ENCODE results near the gene EREG. TPM values are rescaled to one million over a fixed set of nuclear protein-coding genes. Genes with fewer than 3 reads are reported as not detected.
A peak's percentile ranks its signal among the peaks of the same experiment; 100 is the strongest.

Gene EREG
- total RNA-seq, 6 experiments from 2014 or later: 28.8 to 38.0 (median 32.7) TPM

DNA sequence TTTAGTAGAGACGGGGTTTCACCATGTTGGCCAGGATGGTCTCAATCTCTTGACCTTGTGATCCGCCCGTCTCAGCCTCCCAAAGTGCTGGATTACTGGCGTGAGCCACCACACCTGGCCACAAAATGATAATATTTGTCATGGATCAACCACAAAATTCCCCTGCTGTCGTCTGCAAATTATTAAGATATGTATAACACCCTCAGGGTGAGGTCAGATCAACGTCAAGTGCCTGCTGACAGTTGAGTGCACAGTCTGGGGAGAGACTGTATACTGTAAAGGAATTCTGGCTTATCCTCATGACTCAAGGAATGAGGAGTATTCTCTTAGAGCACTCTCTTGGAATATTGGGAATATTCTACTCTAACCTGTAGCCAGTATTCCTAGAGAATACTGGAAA is 45.5 kb upstream of the EREG start:
- H3K36me3 Mint-ChIP-seq (ENCODE audit: low read depth): no peaks in the 10 kb centered on the region
- peak; percentile 16 for DNase-seq
- no peak overlapping the region; the same call in 1 of the 2 replicates for H3K4me3 Mint-ChIP-seq
- no peak overlapping the region for H3K27ac Mint-ChIP-seq
- H3K9me3 Mint-ChIP-seq: no peaks in the 10 kb centered on the region
- TF ChIP-seq CTCF (IDR thresholded peaks at IDR 0.05): no peak
- H3K4me1 Mint-ChIP-seq (ENCODE audit: low read depth): peaks cover 42% of the 10 kb centered on the region
- no peaks in the 10 kb centered on the region for H3K27me3 Mint-ChIP-seq (ENCODE audit: insufficient read depth)

GRCh38 chr4:74320559-74321118 is 44.3 kb upstream of the EREG start:
- Mint-ChIP-seq H3K27me3 (ENCODE audit: insufficient read depth) (no peaks in the 10 kb centered on the region), H3K4me3 (peak overlapping the region; percentile 74), H3K27ac (peak overlapping the region; percentile 14), H3K36me3 (ENCODE audit: low read depth) (no peaks in the 10 kb centered on the region), H3K4me1 (ENCODE audit: low read depth) (peaks cover 42% of the 10 kb centered on the region), H3K9me3 (no peaks in the 10 kb centered on the region)
- peak; percentile 76 for DNase-seq
- peak; percentile 82 for TF ChIP-seq CTCF (IDR thresholded peaks at IDR 0.05)

DNA sequence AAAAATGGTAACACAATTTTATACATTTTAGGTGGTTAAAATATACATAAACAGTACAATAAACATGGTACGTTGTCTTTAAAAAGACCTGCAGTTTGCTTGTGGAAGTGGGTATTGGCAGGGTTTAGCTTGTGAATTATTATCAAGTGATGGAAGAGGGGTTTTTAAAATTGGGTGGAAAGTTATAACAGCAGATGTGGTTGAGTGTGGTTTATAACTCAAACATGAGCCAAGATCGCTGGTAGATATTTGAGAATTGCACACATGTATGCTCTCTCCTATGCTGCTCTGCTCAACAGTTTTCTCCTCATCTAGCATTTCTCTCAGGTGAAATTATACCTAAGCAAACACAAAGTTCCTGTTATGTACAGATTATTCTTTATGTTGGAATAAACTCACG is 42.6 kb upstream of the EREG start:
- no peak for DNase-seq
- Mint-ChIP-seq H3K27me3 (ENCODE audit: insufficient read depth) (no peaks in the 10 kb centered on the region), H3K9me3 (no peaks in the 10 kb centered on the region), H3K4me3 (no peak overlapping the region), H3K4me1 (ENCODE audit: low read depth) (peaks cover 34% of the 10 kb centered on the region), H3K36me3 (ENCODE audit: low read depth) (no peaks in the 10 kb centered on the region), H3K27ac (no peak overlapping the region)
- no peak for TF ChIP-seq CTCF (IDR thresholded peaks at IDR 0.05)

DNA sequence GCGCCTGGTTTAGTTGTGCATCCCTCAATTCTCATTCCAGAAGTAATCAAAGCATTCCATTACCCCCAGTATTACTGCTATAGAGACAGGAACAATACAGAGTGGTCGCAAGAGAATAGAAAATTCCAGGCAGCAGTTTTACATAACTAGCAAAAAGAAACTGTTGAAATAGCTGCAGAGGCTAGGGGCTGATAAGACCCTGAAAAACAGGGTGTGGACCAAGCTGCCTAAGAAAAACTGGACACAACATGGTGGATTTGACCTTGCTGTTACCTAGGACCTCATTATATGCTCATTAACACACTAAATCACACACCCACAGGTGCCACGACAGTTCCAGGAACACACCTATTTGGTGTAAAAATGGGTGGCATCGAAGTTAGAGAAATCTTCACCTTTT is 41.3 kb upstream of the EREG start:
- H3K9me3 Mint-ChIP-seq: no peaks in the 10 kb centered on the region
- H3K4me1 Mint-ChIP-seq (ENCODE audit: low read depth): peaks cover 45% of the 10 kb centered on the region
- H3K27ac Mint-ChIP-seq: no peak overlapping the region
- no peak overlapping the region for H3K4me3 Mint-ChIP-seq
- H3K36me3 Mint-ChIP-seq (ENCODE audit: low read depth): no peaks in the 10 kb centered on the region
- DNase-seq: no peak
- H3K27me3 Mint-ChIP-seq (ENCODE audit: insufficient read depth): no peaks in the 10 kb centered on the region
- no peak for TF ChIP-seq CTCF (IDR thresholded peaks at IDR 0.05)

DNA sequence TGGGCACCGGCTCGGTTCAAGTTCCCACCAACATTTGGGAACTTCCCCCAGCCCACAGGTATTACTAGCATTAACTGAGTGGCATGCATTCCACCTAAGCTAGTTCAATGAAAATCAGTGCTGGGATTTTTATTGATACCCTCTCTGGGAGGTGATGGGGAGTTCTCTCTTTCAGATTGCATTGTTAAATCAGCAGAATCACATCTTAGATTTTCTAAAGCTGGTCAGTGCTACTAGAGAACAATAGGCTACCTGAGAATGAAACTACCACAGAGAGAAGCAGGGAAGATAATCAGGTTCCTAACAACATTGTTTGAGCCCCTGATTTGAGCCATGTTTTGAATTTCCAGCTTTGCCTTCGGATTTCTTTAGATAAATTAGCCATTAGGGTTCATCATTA is 40.7 kb upstream of the EREG start:
- Mint-ChIP-seq H3K27me3 (ENCODE audit: insufficient read depth) (no peaks in the 10 kb centered on the region), H3K27ac (no peak overlapping the region), H3K4me1 (ENCODE audit: low read depth) (peaks cover 50% of the 10 kb centered on the region), H3K9me3 (peaks cover 3% of the 10 kb centered on the region; the same call in 1 of the 2 replicates), H3K4me3 (no peak overlapping the region), H3K36me3 (ENCODE audit: low read depth) (peaks cover 5% of the 10 kb centered on the region; the same call in 1 of the 2 replicates)
- DNase-seq: no peak
- no peak for TF ChIP-seq CTCF (IDR thresholded peaks at IDR 0.05)
